Astrocyte of the cerebellum (primary cell): ENCODE results near the gene TMEM154.

Experiments
- DNase-seq: peaks from one replicate; pipeline ENCODE4 v3.0.0-alpha.2; 2011; ENCODE audit warnings: low read depth
- H3K4me3 ChIP-seq: 2 replicates; pipeline ENCODE4 v1.5.1; 2011; ENCODE audit warnings: mild to moderate bottlenecking, low read depth, low read length, moderate library complexity
- in situ Hi-C: cut with HindIII; loops from 2 replicates; pipeline ENCODE4 v1.10.0; 2017; ENCODE audit warnings: low sequenced_read_pairs
- TF ChIP-seq, protein P1 (sequence below): IDR thresholded peaks from 2 replicates; pipeline ENCODE4 v1.5.1; 2012; ENCODE audit warnings: low read length, low read depth, moderate library complexity, mild to moderate bottlenecking; ENCODE audit errors: missing control alignments

TMEM154 gene

DNA sequence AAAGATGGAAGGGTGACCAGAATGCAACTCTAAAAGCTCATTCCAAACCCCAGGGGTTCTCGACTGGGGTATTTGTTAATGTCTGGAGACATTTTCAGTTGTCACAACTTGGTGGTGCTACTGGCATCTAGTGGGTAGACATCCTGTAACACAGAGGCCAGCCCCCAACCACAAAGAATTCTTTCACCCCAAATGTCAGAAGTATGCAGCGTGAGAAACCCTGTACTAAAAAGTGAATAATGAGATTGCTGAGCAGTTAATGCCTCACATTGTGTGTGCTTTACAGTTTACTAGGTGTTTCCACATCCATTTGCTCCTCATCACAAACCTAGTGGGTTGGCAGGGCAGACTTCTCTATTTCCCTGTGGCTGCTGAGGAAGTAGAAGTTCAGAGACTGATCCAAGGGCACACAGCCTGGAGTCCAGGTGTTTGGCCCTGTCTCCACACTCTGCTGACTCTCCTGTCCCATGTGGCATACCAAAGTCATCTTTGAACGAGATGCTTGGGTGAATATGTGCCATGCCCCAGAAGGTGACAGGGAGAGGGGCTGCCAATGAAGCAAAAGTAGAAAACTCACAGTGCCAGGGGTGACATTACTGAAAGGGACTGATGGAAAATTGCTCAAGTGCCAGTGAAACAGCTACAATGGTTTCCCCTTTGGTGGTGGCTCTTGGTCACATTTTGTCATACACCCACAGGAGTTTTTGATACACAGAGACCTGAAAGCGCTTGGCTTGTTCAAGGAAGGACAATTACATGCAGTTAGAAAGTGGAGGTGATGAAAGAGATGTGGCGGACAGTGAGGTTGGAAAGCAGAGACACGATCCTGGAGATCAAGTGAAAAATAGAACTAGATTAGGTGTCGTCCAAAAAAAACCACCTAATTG, 10.1 kb upstream of the TMEM154 start:
- DNase-seq, result no peak
- in situ Hi-C loops, result no loop called here
- no peak overlapping the region for H3K4me3 ChIP-seq
- TF ChIP-seq, protein P1, sequence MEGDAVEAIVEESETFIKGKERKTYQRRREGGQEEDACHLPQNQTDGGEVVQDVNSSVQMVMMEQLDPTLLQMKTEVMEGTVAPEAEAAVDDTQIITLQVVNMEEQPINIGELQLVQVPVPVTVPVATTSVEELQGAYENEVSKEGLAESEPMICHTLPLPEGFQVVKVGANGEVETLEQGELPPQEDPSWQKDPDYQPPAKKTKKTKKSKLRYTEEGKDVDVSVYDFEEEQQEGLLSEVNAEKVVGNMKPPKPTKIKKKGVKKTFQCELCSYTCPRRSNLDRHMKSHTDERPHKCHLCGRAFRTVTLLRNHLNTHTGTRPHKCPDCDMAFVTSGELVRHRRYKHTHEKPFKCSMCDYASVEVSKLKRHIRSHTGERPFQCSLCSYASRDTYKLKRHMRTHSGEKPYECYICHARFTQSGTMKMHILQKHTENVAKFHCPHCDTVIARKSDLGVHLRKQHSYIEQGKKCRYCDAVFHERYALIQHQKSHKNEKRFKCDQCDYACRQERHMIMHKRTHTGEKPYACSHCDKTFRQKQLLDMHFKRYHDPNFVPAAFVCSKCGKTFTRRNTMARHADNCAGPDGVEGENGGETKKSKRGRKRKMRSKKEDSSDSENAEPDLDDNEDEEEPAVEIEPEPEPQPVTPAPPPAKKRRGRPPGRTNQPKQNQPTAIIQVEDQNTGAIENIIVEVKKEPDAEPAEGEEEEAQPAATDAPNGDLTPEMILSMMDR, result no peak

DNA sequence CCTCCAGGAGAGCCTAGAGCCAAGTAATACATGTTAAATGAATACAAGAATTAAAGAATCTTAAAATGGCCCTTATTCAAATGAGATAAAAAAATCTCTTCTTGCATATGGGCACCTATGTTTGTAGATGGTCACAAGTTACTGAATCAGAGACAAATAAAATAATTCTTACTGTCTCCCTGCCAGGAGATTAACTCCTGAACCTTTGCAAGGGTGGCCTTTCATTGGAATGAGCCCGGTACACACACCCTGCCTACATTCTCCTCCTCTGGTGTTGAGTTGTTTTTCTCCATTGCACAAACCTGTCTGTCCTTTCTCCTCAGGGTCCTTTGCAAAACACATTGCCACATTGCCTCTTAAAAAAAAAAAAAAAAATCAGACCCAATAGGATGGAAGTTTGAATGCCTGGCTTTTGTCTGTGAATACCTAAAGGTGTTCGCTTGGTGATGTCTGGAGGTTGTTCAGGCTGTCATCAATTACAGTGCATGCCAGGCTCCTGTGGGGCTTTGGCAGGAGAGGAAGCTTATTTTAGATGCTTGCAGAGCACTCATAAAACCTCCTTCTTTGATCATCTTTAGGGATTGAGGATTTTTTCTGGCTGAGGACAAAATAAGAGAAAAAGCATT, 8.3 kb upstream of the TMEM154 start:
- no peak overlapping the region for H3K4me3 ChIP-seq
- no peak for DNase-seq
- TF ChIP-seq, protein P1, result no peak
- in situ Hi-C loops, result no loop called here

DNA sequence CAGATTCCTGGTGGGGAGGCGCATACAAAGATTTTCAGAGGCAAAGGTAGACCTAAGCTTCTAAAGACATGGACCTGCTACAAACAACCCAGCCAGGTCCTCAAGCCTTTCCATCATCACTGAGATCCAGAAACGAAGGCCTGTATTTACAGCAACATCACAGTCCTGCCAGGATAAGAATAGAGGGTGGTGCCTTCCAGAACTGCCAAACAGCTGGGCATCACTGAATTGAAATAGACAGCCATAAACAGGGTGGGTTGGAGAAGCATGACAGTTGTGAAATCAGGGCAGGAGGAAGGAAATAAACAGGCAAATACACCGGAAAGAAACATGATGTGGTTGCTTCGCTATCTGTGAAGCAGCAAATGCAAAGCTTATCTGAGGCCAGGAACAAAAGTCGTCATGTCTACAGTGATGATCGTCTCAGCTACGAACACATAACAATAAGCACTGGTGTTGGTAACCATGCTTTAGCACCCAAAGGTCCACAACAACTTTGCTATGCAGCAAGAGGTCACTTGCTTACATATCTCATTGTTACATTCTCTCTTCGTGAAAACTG, 6.7 kb upstream of the TMEM154 start:
- no peak overlapping the region for H3K4me3 ChIP-seq
- in situ Hi-C loops, result no loop called here
- no peak for DNase-seq
- TF ChIP-seq, protein P1, result no peak

DNA sequence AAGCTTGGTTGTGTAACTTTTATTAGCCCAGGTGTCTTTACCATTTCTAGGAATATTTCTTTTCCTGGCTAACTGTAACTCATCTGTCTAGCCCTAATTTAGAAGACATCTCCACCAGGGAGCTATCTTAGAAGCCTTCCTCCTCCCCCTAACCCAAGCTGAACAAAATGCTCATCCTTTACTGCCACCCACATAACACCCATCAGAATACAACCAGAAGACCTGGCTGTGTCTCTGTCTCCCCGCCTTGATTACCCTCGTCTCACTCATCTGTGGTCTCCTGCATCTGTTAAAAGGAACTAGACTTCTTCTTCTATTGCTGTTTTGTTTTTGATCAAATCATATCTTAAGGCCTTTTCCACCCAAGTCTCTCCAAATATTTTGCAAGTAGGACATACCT, 4.8 kb upstream of the TMEM154 start:
- no peak overlapping the region for H3K4me3 ChIP-seq
- TF ChIP-seq, protein P1, result no peak
- DNase-seq, result no peak
- in situ Hi-C loops, result no loop called here

DNA sequence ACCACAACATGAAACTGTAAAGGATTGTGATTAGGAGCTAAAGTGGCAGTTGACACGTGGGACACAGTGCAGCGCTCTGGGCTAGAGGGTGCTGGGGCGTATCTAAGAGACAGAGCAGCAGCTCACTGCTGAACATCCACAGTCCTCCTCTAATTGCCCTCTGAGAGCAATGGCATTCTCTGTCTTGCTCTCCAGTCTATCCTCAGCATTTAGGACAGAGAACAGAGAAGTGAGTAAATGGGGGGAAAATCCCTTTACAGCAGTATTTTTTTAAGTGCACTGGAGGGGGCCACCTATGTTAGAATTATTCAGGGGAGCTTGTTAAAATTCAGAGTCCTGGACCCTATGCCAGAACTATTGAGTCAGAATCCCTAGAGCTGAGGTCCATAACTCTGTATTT, 4.2 kb upstream of the TMEM154 start:
- in situ Hi-C loops, result no loop called here
- DNase-seq, result no peak
- TF ChIP-seq, protein P1, result no peak
- H3K4me3 ChIP-seq, result no peak overlapping the region

DNA sequence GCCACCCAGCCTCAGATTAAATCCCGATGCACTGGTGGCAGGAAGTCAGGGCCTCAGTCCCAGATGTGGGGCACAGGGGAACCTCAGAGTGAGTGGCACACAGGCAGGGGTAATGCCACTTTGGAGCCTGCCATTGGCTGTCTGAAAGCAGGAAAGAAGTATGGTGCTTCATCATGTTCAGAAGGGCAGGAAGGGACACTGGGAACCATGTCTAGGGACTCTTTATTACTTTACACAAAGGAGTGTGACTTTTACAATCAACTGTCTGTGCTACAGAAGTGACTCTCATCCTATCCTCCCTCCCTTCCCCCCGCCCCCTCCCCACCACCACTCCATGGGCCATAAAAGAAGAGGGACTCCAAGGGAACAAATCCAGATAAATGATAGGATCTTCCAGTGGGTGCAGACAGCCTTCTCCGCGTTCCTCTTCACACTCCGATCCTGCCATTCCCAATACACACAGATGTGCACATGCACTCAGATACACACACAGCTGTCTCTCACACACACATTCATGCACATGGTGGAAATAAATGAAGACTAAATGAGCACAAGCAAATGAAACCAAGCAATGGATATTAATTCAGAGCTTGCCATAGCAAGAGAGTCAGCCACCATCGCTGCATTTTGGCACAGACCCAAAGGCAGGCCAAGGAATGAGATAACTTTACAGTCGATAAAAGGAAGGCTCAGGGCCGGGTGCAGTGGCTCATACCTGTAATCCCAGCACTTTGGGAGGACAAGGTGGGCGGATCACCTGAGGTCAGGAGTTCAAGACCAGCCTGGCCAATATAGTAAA, 2.5 kb upstream of the TMEM154 start:
- in situ Hi-C loops, result no loop called here
- DNase-seq, result no peak
- TF ChIP-seq, protein P1, result no peak
- no peak overlapping the region for H3K4me3 ChIP-seq
